ENCODE measurements around the gene SLC22A6.

The SLC22A6 gene

GRCh38 chr11:62984451-62984991 lies at the start of gene SLC22A6:
TSS of gene SLC22A6 (minus strand) at chr11:62984967. CDS start at chr11:62984690, 277 bp downstream.
- no peak for DNase-seq

GRCh38 chr11:63032457-63032856 lies 47.7 kb upstream of the SLC22A6 start:
- DNase-seq, result no peak

- DNase-seq, result peak; percentile 34
Measured at GRCh38 chr11:63023841-63024648, 39.3 kb upstream of the SLC22A6 start.

- no peak for DNase-seq
Measured at GRCh38 chr11:63023222-63023814, 38.6 kb upstream of the SLC22A6 start.

- no peak for DNase-seq
Measured at GRCh38 chr11:63022441-63022840, 37.7 kb upstream of the SLC22A6 start.

GRCh38 chr11:63020671-63021291 lies 36.0 kb upstream of the SLC22A6 start:
- no peak for DNase-seq

- DNase-seq, result no peak
Measured at GRCh38 chr11:63019506-63019905, 34.7 kb upstream of the SLC22A6 start.

- no peak for DNase-seq
Measured at GRCh38 chr11:63017306-63017974, 32.7 kb upstream of the SLC22A6 start.

- no peak for DNase-seq
Measured at GRCh38 chr11:63015521-63016215, 30.9 kb upstream of the SLC22A6 start, which contains the start of gene SLC22A8. TSS of gene SLC22A8 (minus strand) at chr11:63015841. CDS start at chr11:63014958, 883 bp downstream.

GRCh38 chr11:63014408-63015055 lies 29.8 kb upstream of the SLC22A6 start:
- DNase-seq, result no peak

- DNase-seq, result no peak
Measured at GRCh38 chr11:63012839-63013238, 28.1 kb upstream of the SLC22A6 start.

- no peak for DNase-seq
Measured at GRCh38 chr11:63012430-63012829, 27.7 kb upstream of the SLC22A6 start.

- DNase-seq, result no peak
Measured at GRCh38 chr11:63010934-63011439, 26.2 kb upstream of the SLC22A6 start.

GRCh38 chr11:63007920-63008319 lies 23.2 kb upstream of the SLC22A6 start:
- DNase-seq, result no peak

- DNase-seq, result no peak
Measured at GRCh38 chr11:63001456-63001855, 16.7 kb upstream of the SLC22A6 start.

GRCh38 chr11:62999649-63000048 lies 14.9 kb upstream of the SLC22A6 start:
- DNase-seq, result no peak

- DNase-seq, result no peak
Measured at GRCh38 chr11:62999156-62999555, 14.4 kb upstream of the SLC22A6 start.

- no peak for DNase-seq
Measured at GRCh38 chr11:62996271-62996670, 11.5 kb upstream of the SLC22A6 start.

GRCh38 chr11:62994775-62995174 lies 10.0 kb upstream of the SLC22A6 start:
- no peak for DNase-seq

GRCh38 chr11:62988276-62988675 lies 3.5 kb upstream of the SLC22A6 start:
- DNase-seq, result no peak

- DNase-seq, result no peak
Measured at GRCh38 chr11:62985041-62985750, 429 bp upstream of the SLC22A6 start.
